K562 (cell line): ENCODE data around the gene OBSCN.

Source experiments
- FOXJ3 ChIP-seq: sonication (generic); formaldehyde crosslinking; IDR thresholded peaks from 2 replicates; pipeline ENCODE4 v1.4.0; 2020; ENCODE audit warnings: mild to moderate bottlenecking, missing genetic modification reagents
- HNRNPL ChIP-seq: fragments of 200-400 bp; formaldehyde crosslinking; IDR thresholded peaks from 2 replicates; pipeline ENCODE4 v1.6.1; 2017; ENCODE audit warnings: low read depth, mild to moderate bottlenecking, low read length
- MCM5 ChIP-seq: fragments of 450-650 bp; IDR thresholded peaks from 2 replicates; pipeline ENCODE4 v1.6.1; 2016; ENCODE audit warnings: low read depth
- POLR2A ChIP-seq: fragments of 450-650 bp; conservative IDR thresholded peaks from 2 replicates; pipeline ENCODE4 v1.6.1; 2016
- ZBTB17 ChIP-seq: fragments of 450-650 bp; formaldehyde crosslinking; IDR thresholded peaks from 2 replicates; pipeline ENCODE4 v1.4.0; 2020; ENCODE audit warnings: mild to moderate bottlenecking
- ZC3H8 ChIP-seq: fragments of 450-650 bp; IDR thresholded peaks from 2 replicates; pipeline ENCODE4 v1.6.1; 2017

DNA sequence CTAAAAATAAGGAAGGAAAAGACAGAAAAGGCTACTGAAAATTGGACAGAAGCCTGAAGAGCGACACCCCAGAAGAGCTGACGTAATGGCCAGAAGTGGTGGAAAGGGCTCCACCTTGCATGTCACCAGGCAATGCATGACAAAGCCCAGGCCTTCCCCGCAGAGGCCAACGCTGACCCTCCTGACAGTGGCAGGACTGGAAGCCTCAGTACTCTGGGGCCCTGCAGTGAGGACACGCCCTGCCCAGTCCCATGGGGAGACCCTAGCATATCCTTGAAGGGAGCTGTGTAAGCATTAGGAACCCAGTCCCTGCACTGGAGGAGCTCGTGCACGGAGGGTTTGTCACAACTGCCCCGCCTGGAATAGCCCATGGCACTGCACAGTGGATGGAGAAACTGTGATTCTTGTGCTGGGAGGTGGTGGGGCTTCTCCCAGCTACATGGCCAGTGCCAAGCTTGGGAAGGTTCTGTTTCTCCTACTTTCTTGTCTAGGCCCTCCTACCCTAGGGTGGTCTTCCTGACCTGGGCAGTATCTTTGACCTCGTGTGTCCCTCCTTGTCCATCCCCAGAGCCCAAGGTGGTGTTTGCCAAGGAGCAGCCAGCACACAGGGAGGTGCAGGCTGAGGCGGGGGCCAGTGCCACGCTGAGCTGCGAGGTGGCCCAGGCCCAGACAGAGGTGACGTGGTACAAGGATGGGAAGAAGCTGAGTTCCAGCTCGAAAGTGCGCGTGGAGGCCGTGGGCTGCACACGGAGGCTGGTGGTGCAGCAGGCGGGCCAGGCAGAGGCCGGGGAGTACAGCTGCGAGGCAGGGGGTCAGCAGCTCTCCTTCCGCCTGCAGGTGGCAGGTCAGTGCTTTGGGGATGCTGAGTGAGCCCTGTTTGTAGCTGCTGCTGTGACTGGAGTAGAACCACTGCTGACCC is 60.4 kb downstream of the OBSCN start:
- TF ChIP-seq MCM5: no peak
- no peak for TF ChIP-seq FOXJ3 (CRISPR knock-in tag)
- TF ChIP-seq POLR2A: no peak
- TF ChIP-seq ZC3H8: no peak
- no peak for TF ChIP-seq HNRNPL
- TF ChIP-seq ZBTB17 (CRISPR knock-in tag): no peak
